Activated naive CD4-positive, alpha-beta T cell (primary cell): ENCODE data around the gene TOP1.
"Not testable (repeated sequence)": the region's sequence is repeated elsewhere in the genome, so short reads cannot be mapped to it uniquely, and the experiment has no call there.

ENCODE experiments used
- DNase-seq, 4 experiments: peaks; one replicate each; lab custom pipeline; 2025; lab: John Stamatoyannopoulos, UW

TOP1 gene

DNA sequence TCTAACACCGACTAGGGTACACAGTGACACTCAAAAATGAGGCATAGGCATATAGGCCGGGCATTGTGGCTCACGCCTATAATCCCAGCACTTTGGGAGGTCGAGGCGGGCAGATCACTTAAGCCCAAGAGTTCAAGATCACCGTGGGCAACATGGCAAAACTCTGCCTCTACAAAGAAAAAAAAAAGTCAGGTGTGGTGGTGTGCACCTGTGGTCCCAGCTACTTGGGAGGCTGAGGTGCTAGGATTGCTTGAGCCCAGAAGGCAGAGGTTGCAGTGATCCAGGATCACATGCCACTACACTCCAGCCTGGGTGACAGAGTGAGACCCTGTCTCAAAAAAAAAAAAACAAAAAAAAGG, 24.7 kb upstream of the TOP1 start:
- DNase-seq = not testable (repeated sequence)

DNA sequence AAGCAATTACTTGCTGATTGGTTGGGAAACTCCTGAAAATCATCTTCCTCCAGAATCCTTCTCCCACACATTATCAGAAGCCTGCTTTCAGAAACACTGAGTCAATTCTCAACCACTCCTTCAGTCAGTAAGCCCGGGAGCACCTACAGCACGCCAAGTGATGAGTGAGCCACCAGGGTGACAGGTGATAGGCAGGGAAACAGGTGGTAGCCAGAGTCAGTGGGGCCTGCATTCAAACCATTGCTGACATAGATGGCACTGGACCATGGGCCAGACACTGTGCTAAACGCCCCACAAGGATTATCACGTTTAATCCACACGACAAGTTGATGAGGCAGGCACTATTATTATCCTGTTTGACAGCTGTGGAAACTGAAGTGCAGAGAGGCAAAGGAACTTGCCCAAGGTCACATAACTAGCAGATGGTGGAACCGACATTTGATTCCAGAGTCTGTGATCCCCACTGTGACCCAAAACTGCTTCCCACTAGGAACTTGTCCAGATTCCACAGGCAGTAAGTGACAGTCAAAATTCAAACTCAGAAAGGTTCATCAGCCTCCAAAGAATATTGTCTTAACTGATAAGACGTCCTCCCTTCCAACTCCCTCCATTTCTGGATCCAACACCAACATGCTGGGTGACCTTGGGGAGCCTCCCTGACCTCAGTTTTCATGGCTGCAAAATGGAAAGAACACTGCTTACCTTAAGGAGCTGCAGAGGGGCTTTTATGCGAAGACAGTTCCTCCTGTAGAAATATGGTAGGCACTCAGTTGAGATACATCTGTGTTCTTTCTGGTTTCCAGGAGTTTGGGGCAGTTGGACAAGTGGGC, 23.9 kb upstream of the TOP1 start:
- DNase-seq = no peak

DNA sequence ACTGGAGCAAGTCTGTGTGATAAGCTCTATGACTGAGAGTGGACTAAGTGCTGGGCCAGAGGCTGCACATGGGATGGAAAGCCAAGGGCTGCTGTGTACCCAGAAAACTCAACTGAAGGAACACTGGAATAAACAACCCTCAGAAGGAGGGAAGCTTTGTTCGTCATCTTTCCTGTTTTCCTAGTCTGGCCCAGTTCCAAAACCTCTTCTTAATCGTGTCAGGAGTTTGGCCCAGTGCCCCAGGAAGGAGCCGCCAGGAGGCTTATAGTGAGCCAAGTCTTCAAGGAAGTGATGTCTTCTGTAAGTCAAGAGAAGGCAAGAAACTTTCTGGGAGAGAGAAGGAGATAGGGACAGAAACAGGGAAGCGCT, 23.3 kb upstream of the TOP1 start:
- no peak for DNase-seq

DNA sequence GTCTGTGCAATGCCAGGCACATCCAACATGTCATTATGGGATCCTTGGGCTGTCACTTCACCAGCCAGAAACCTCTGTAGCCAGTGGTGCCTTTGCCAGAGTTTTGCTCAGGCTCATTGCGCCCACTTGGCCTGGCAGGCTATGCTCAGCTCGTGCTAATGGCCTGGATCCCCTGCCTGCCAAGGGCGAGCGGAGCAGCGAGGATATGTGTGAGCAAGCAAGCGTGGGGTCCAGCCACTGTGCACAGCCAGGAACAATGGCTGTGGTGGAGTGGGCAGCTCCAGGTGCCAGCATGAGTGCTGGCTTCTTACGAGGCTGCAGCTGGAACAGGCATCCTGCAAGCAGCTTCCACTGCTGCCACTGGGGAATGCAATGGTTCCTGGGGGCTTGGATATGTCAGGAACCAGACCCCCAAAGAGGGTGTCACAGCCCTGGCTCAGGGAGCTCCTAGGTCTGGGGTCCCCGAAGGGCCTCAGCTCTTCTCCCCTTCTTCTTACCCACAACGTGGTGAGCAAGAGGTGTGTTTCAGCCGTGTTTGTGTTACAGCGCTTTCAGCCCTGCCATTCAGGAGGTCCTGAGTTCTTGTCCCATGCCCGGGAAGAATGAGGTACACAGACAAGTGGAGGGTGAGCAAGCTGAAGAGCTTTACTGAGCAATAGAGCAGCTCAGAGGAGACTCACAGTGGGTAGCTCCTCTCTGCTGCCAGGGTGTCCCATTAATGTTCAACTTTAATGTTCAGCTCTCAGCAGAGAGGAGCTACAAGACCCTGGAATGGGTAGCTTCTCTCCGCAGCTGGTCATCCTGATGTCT, 22.3 kb upstream of the TOP1 start:
- DNase-seq = no peak

DNA sequence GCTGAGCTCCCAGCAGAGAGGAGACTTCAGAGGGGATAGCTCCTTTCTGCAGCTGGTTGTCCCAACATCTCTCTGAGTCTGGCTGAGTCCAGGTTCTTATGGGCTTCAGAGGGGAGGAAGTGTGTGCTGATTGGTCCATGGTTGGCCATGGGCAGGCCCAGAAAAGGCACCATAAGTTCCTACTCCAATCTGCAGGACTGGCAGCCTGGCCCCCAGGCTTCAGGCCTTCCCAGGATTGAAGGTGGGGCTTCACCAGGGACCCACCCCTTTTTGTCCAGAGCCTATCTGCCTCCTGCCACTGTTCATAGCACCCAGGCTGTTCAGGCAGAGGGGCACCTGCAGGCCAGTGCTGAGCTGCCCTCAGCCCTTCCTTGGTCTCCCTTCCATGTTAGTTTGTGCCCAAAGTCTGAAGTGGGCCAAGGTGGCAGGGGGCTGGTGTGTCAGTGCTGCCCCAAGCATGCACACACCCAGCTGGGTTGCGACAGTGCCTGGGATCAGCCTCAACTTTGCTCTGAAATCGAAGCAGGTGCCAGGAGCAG, 21.6 kb upstream of the TOP1 start:
- DNase-seq = no peak

DNA sequence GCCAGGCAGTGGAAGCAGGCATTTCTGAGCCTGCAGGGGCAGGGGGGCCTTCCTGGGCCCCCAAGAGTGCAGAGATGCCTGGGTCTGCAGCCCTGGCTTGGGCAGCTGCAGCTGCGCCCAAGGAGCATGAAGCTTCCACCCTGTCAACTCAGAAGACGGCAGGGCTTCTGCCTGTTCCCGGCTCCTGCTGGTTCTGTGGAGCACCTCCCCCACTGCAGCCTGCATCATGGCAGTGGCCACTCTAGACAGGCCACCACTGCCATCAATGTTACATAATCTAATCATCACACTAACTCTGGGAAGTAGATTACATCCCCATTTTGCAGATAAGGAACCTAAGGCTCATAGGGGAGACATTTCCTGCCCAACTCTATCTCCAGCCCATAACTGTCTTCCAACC, 21.1 kb upstream of the TOP1 start:
- no peak for DNase-seq

DNA sequence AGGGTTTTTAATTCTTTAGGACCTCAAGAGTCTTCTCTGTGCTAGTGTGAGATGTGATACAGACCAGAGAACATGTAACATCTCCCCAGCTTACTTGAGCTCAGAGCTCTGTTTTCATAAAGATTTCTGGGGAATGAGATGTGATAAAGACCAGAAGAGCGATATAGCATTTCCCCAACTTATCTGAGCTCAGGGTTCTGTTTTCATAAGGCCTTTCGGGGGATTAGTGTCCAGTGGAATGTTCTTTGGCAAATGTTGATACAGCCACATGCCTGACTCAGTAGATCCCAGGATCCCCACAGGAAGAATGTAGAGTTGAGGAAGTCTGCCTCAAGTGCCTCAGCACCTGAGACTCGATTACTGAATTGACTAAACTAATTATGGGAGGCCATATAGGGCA, 18.7 kb upstream of the TOP1 start:
- no peak for DNase-seq

DNA sequence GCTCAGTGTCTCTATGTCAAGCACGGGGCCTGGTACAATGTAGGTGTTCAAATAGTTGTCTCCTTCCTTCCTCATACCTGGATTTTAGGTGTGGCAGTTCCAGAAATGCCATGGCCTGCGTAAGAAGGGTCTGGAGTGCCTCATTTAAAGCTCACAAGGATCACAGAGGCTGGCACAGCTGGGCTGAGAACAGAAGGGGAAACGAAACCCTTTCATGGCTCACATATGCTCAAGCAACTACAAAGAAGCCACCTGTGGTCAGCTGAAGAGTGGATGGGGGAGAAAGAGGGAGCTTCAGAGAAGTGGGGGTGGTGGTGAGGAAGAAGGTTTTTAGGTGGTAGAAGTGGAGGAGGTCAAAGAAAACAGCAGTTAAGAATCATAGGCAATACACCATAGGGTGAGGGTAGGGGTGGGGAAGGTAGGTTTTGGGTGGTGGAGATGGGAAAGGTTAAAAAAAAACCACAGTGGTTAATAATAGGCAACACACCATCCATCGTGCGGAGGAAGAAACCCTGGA, 17.0 kb upstream of the TOP1 start:
- no peak for DNase-seq

DNA sequence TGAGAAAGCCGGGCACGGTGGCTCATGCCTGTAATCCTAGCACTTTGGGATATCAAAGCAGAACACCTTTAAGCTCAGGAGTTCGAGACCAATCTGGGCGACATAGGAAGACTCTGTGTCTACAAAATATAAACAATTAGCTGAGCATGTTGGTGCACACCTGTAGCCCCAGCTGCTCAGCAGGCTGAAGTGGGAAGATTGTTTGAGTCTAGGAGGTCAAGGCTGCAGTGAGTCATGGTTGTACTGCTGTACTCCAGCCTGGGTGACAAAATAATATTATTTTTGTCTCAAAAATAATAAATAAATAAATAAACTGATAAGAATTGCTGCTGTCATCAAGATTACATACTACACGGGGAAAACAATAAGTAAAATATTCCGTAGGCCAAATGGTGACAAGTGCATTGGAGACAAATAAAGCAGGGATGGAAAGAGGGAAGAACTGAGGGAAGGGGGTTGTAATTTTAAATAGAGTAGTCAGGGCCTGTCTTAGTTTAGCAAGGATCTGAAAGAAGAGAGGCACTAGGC, 14.0 kb upstream of the TOP1 start:
- DNase-seq = no peak

DNA sequence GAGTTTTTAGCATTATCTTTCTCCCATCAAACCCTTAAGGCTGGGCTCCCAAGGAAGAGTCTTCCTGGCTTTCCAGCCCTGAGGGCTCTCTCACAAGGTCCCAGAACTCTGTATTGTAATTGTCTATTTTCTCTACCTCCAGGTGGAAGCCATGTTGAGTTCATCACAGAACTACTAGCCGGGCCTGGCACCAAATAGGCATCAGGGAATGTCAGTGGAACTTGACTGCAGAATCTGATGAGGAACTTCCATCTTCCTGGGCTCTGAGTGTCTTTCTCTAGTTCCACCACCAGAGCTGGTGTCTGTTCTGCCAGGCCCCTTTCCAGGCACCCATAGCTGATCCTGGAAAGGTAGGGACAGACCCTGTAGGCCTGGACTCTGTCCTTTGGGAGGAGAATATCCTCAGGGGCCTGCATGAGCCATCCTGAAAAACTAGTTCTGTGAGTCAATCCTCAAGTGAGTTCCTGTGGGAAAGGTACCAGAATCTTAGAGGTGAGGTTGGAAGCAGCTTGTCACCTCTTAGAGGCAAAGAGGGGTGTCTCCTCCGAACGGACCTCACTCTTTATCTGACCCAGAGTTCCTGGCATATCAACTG, 11.1 kb upstream of the TOP1 start:
- no peak for DNase-seq

DNA sequence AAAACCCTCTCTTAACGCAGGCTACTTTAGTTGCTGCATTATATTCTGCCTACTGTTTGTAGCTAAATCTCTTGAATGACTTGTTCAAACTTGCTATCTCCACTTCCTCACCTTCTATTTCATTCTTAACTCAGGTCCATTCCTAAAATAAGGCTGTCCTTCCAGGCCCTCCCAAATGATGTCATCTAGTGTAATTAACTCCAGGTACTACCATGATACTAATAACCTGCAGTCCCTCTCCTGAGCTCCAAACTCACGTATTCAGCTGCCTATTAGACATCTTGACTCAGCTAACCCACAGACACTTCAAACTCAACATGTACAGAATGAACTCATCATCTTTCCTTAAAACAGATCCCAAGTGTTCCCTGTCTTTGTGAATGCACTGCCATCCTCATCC, 10.5 kb upstream of the TOP1 start:
- no peak for DNase-seq

DNA sequence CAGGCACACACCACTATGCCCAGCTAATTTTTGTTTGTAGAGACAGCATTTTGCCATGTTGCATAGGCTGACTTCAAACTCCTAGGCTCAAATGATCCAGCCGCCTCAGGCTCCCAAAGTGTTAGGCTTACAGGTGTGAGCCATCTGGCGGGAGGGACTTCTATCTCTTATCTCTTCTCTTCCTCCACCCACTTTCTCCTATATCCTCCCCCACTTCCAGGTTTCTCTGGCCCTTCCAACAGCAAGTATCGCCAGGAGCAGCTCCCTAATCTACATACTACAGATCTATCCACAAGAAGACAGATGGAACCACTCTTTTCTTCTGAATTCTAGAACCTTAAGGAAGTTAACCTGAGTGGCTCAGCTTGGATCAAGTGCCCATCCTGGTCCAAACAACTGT, 5.1 kb upstream of the TOP1 start:
- DNase-seq = no peak

DNA sequence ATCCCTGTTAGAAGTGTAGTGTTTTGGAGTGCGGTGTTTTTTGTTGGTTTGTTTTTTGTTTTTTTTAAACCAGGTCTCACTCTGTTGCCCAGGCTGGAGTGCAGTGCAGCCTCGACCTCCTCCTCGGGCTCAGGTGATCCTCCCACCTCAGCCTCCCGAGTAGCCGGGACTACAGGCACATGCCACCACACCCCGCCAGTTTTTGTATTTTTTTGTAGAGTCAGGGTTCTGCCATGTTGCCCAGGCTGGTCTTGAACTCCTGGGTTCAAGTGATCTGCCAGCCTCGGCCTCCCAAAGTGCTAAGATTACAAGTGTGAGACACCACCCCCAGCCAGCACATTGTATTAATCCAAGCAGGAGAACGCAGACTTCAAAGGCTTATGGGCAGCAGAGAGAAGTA, 1.3 kb upstream of the TOP1 start:
- no peak for DNase-seq

DNA sequence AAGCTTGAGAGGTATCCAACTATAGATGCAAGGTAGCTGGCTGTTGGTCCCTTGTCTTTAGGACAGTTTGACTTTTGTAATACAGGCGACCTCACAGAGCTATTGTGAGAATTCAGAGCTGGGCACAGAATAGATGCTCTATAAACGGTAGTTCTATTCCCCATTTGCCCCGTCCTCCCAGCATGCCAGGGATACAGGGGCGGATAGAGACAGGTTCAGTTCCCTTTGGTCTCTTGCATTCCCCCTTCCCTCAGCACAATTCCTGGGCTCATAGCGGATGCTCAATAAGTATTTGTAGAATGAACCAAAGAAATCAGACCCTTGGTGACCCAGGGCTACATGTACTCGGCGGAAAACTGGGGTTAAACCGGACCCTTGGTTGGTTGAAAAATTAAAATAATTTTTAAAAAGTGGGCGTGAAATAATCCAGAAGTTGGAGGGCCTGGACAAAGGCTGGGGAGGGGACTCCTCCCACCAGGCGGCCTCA, 707 bp upstream of the TOP1 start:
- DNase-seq = no peak

DNA sequence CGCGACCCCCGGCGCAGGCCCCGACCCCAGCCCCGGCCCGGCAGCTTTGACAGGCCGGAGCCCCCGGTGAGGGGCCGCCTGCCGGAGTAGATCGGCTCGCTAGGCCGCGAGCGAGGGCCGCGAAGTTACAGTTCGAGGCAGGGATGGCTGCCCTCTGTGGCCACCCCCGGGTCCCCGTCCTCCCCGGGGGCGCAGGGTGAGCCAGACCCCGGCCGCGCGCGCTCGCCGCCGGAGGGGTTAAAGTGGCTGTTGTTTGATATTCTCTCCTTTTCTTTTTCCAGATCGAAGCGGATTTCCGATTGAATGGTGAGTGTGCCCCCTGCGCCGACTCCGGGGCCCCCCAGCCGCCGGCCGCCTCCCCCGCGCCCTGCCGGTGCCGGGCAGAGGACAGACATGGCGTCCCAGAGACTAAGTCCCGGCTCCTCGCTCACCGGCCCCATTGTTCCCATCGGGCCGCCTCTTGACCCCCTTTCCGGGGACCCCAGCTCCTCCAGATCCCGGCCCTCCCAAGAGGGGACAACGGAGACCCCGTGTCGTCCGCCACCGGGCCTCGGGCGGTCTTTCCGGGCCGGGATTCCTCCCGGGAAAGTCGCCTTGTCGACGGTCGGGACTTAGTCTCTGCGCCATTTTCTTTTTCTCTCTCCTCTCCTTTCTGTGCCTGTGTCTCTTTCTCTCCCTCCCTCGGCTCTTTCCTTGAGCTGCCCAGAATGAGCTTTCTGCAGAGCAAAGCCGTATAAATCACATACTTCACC, 704 bp downstream of the TOP1 start:
- peak in 1 of 4 experiments; percentile 22 for DNase-seq

DNA sequence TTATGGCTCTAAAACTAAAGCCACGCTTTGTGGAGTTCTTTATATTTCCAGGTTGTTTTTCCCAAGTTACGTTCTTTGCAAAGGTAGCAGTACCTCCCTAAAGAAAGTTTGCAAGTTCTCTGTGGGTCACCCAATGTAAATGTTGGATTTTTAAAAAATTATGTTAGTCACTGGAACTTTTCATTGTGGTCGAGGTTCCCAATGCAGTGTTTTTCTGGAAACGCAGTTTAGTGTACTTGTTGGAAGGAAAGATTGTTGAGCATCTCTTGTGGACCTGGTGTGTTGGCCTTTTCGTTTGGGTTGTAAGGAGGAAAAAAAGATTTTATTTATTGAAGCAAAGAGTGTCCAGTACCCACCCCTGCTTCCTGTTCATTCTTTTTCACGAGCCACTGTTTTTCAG, 1.4 kb downstream of the TOP1 start:
- DNase-seq = no peak

DNA sequence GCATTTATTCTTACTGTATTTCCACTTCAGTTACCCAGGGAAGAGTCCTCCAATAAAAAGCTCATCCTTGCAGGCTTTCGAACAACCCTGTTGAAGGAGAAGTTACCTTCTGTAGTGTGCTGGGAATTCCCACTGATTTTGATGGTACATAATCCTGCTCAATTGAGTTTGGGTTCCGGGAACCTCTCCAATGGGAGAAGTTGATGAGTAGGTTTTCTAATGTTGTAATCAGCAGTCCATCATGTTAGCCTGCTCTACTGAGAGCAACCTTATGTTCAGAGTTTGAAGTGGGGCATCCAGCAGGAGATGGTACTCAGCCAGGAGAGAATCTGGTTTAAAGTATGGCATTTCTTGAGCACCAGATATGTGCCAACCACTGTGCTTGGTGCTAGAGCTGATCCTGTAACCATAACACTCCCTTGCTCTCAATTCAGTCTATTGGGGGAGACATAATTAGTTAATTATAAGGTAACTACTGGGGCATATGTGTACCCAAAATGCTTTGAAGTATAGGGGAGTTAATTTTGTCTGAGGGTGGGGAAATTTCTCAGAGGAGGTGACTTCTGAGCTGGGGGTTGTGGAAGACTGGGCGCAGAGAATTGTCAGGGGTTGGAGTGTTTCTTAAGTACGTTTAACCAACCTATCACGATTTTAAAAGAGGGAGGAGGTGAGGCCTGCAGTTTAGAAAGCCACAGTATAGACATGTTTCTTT, 2.1 kb downstream of the TOP1 start:
- no peak for DNase-seq

DNA sequence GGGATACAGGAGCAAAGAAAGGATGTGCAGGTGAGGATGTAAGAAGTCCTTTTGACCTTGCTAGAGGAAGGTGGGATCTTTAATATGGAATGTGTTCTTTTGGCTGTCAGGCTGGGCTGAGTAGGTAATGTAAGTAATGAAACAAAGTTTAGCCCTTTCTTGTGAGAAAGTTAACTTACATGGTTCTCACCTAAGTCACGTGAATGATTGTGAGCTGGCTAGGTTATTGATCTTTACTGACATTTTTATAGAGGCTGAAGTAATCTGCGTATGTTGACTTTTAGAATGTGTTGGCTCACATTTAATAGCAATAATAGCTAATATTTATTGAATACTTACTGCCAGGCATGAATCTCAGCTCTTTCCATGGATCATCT, 2.6 kb downstream of the TOP1 start:
- no peak for DNase-seq

DNA sequence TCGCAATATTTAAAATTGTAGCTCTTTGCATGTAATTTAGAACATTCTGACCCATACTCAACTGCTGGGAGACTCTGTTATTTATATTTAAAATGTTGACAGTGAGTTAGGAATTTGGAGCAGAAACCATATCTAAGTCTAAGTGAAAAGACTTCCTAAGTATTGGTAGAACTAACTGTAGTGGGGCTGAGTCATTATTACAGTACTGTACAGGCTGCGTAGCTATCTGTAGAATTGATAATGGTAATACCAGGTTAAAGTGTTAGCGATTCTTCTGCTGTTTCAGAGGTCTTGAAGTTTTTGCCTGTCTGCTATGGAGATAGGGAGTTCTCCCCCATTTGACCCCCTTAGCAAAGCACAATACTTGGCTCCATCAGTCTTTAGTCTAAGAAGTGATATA, 3.6 kb downstream of the TOP1 start:
- no peak for DNase-seq

DNA sequence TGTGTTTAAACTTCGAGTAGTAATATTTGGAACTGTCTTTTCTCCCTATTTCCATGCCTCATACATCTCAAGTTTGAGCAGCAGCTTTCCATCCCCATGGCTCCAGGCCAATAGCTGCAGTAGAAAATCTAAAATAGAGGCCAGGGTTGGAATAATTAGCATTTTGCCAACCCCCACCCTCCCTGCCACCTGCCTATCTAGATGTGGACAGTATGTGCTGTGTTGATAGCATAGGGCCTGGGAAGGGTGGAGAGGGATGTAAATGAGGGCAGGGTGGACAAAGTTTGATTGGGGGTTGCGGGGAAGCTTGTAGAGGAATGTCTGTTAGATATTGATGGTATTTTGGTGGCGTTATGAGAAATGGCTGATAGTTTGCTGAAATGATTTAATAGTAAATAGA, 5.6 kb downstream of the TOP1 start:
- DNase-seq = no peak

DNA sequence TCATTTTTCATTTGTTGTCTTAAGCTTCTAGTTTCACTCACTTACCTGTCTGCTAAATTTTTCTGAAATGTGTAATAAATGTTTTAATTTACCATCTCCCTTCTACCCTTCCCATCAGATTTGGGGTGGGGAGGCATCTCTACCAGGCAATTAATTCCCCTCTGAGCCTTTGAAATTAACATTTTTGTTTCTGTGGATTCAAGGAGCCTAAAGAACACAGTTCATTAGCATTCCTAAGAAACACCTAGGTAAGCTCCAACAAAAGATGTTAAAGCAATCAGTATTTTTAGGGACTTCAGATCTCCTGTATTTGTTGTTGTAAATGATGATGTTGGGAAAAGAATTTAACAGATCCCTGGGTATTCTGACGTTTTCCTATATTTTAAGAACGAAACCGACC, 6.6 kb downstream of the TOP1 start:
- DNase-seq = no peak
